ENCODE data around the gene ERV3-1.
"Not testable (repeated sequence)": the region's sequence is repeated elsewhere in the genome, so short reads cannot be mapped to it uniquely, and the experiment has no call there.

GRCh38 chr7:65038767-65039166, 32.3 kb upstream of the ERV3-1 start:
- TF ChIP-seq POLR2AphosphoS5 (IDR thresholded peaks at IDR 0.05; ENCODE audit: low read depth); CTCF (IDR thresholded peaks at IDR 0.05; ENCODE audit: insufficient read depth, low read length); SPI1 (IDR thresholded peaks at IDR 0.05; ENCODE audit: borderline replicate concordance, low read depth): not testable (repeated sequence)

Data from HL-60 (cell line).